ENCODE results near the gene FOXO1.
A peak's percentile ranks its signal among the peaks of the same experiment; 100 is the strongest.

FOXO1 gene

DNA sequence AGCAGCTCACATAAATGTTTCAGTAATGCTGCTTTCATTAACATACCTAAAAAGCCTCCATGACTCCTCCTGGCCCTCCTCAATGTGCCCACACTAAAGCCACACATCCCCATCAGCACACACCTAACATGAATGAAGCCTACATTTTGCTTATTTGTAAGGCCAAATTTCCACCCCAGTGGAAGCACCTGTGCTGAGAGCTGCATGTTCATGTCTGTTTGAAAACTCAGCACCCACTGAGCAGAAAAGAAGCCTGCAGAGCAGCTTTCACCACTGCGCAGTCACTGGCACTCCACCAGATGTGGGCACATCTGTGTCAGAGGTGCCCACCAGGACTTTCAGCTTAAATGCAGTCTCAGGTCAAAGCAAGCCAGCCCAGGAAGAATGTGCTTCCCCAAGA lies 93.5 kb downstream of the FOXO1 start:
- no peak for DNase-seq

DNA sequence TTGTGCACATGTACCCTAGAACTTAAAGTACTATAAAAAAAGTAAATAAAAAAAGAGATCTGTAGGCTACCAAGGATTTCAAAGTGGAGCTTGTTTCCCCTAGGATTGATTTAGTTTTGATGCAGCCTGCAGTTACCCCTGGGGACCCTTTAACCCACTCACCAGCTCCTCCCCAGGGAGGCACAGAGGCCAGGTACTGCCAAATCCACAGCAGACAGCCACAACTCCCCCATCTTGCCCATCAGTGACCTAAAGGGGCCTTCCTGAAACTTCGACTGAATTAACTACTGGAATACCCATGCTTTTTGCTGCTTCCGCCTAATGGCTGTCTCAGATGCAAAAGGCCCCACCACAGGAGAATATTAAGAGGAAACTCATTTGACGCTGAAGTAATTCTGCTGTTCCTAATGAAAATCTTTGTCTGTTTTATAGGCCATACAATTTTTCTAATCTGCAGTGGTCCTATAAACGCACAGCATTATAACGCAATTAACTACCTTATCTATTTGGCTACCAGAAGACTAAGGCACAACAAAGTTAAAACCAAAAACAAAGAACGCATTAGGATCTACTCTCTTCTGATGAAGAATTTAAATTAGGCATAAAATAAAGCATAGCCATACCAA lies 95.0 kb downstream of the FOXO1 start:
- DNase-seq: no peak

DNA sequence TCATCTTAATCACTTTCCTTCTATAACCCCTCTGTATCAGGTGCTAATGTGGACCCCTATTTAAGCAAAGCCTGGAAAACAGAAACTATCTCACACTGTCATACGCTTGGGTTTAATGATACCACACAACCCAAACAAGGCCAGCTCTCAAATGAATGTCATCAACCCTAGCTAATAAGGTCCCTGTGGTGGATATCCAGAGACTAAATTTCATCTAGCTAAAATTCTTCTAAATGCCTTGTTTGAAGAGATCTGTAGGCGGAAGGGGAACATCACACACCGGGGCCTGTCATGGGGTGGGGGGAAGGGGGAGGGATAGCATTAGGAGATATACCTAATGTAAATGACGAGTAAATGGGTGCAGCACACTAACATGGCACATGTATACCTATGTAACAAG lies 95.5 kb downstream of the FOXO1 start:
- no peak for DNase-seq

DNA sequence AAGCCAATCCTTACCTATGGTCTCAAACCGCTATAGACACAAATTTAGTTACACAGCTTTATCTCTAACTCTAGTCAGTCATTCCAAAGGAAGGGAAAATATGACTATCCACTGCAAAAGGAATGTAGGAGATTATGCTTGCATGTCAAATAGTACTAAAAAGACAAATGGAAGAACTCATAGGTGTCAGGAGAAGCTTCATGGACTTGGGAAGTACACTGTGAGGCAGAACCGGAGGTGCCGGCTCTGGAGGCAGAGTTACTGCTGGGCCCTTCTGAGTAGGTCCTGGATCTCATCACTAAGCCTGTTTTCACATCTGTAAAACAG lies 97.5 kb downstream of the FOXO1 start:
- DNase-seq: no peak

DNA sequence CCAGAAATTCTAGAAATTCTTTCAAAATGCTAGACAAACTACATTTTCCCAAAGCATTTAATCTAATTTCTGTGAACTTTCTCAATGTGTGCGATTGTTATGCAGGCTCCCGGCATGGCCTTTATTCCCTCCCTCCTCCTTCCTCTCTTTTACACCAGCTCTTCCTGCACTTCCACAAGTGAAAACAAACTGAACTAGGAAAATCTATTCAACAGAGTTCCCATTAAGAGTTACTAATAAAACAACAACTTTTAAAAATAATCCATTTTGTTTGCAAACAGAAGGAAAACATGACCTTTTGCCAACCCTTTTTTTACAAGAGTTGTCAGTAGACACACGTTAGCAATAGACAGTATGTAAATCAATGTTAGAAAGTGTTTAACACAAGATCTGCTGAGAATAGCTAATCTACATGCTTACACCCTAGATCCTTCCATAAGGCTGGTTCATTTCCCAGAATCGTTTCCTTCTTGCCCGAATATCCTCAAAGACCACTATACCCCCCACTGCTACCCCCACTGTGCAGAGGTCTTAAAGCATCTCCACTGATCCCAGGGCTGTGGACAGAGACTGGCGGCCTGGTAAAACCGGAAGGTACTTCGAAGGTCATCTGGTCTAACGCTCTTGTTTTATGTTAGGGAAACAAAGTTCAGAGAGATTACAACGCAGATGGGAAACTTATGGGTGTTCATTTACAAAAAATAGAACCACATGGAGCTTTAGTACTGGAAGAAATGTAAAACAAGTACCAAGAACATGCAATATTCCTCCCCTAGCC lies 98.0 kb downstream of the FOXO1 start:
- DNase-seq: no peak

DNA sequence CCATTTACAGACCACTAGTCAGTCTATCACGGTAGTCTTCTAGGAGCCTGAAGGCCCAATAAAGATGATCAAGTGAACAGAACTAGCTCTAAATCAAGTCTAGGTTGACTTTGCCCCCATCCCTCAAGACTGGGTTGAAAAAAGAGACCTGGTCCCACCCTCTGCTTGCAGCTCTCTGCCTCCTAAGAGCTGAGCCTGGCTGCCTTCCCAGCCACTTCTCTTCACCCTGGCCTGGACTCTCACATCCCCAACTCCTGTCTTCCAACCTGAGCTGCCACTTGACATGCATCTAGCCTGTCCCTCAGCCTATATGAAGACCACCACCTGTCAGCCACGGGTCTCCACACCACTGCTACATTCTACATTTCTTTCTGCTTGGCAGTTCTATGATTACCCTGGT lies 99.6 kb downstream of the FOXO1 start:
- DNase-seq: no peak

DNA sequence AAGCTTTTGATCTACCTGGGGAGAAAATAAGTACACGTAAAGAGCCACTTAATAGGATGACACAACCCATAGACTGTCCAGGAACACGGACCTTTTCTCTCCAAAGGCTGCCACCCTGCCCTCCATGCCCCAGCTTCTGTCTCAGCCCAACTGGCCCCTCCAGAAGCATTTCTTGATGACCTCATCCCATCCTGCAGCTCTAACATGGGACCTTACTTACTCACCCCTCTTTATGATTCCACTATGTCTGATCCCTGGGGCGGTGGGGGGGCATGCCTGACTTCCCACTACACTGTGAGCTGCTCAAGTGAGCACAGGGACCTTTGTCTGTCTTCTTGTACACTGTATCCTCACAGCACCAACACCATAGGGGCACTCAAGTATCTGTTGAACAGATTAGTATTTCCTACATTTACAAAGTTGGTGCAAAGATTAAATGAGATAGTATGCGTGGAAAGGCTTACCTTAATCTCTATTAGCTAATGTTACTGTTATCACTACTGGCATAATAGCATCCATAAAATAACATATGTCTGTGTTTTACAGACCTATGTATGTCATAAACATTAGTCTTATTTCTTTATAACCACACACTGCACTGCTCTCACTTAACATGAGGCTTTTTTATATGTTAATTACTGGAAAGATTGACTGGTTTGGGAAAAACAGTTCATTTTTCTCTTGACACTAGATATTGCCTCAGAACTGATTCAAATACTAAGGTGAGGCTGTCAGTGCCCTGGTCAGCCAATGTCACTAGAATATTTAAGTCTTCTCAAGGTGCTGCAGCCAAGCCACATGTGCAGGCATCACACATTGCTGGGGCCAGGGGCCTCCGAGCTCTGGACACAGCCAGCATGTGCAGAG lies 100.9 kb downstream of the FOXO1 start:
- DNase-seq: no peak

DNA sequence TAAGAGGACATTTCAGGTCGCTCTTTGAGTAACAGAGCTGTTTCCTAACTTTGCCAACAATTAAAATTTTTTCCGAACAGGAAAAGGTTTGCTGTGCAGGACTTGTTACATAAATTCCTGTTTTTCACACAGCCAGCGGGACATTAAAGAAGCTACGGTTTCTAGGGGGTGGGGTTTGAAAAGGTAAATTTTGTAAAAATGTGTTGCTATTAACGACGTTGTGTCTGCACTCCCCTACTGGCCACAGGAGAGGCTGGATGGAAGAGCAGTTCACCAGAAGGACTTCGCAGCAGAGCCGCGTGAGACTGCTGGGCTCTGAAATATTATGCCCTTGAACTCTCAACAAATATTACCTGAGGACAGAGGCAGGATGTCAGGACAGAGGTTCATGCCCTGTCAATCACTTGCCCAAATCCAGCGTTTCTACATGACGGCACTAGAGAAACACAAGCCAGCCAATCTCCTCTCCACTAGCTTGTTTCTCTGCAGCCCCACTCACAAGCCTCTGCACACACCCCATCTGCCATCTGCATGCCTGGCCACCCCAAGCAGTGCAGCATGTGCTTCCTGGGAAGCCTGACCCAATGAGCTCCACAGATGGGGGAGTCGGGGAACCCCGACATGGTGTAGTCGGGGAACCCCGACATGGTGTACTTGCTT lies 102.0 kb downstream of the FOXO1 start:
- no peak for DNase-seq

DNA sequence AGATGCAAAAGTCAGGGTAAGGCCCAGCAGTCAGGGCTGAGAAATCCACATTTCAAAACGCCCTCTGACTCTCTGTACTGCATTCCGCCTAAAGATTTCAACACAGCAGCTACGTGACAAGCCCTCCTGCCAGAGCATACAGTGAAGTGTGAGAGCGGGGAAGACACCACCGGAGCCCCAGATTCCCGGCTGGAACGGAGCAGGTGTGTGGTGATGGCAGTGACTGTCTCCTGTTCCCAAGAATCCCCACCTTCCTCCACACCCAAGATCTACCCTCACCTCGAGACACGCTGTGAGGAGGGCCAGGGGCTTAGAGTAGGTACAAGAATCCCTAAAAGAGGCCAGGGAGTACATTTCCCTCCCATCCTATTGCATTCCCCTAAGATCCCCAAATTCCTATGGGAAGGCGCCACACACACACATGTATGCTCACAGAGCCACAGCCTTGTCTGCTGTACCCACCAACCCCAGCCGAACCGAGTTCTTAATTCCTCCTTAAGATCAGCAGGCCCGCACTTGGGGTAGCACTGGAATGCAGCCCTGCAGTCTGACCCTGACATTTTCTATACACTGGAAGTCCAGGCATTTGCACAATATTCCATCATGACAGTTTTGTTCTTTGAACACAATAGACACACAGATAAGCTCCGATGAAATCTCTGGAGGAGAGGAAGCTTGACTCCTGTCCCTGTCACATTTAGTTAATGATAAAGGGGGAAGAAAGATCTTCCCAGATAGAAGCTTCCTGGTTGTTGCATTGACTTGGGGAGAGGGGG lies 102.9 kb downstream of the FOXO1 start:
- no peak for DNase-seq

DNA sequence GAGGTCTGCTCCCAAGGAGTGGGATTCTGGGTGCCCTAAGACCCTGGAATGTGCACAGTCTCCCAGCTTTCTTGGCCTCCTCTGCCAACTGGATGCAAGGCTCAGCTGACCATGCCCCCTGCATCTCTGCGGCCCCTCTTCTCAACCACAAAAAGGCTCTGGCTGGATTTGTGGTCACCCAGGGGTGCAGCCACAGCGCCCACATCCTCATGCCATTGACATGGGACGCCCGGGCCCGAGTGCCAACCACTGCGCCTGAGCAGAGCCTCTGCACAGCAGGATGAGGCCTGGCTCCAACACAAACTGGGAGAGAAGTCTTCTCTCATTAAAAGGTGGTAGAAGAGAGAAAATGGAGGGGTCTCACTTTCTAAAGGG lies 103.5 kb downstream of the FOXO1 start:
- DNase-seq: no peak

DNA sequence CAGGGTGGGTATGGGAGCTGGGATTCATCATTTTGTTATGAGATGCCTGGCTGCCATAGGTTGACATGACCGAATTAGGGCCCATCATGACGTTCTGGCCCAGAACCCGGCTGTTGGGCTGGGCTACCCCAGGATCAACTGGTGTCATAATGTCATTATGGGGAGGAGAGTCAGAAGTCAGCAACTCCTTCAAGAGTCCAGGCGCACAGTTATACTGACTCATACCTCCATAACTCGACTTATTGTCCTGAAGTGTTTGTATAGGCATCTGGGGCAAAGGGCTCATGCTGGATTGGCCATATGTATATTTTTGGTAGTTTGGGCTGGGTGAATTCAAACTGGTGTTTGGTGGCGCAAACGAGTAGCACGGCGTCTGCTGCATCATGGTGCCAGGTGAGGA lies 106.5 kb downstream of the FOXO1 start:
- no peak for DNase-seq

DNA sequence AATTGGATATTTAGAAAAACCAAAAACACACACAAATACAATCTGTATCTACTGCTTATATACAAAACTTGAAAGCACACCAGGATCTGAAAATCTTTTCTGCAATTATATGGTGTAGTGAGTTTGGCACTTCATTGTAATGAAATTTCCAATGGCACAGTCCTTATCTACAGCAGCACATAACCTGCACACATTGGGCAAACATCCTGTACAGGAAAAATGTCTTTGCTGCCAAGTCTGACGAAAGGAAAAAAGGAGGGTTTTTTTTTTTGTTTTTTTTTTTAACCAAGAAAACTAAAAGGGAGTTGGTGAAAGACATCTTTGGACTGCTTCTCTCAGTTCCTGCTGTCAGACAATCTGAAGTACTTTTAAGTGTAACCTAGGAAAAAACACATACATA lies 107.8 kb downstream of the FOXO1 start:
- no peak for DNase-seq

DNA sequence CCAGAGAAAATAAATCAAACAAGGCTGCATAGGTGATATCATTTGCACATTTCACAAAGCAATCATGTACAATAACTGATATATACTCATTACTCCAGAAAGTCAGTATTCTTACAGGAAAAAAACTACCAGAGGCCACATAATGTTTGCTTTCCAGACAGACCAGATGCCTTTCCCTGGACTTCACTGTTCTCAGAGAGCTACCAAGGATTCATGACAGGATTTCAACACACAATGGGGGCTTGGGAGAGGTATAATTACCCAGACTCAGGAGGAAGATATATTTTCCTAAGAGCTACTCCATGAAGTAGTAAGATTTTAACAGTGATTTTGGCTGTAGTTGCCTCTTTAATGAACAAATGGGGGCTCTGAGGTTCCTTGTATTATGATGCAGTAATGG lies 110.0 kb downstream of the FOXO1 start:
- no peak for DNase-seq

DNA sequence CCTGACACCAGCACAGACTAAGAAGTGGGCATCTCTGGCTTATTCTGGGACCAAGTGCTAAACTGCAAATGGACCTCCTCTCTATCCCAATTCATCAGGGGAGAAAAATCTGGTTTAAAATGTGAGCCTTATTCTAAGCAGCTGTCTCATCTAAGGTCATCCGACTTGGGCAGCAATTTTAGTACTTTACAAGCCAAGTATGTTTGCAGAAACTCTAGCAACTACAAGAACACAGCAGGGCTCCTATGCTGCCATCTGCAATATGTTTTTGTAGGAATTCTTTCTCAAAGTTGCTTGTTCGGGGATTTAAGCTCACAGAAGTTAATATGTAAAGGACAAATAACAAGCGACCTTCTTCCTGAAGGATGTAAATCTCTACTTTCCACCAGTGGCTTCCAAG lies 113.1 kb downstream of the FOXO1 start:
- peak; percentile 35 for DNase-seq

DNA sequence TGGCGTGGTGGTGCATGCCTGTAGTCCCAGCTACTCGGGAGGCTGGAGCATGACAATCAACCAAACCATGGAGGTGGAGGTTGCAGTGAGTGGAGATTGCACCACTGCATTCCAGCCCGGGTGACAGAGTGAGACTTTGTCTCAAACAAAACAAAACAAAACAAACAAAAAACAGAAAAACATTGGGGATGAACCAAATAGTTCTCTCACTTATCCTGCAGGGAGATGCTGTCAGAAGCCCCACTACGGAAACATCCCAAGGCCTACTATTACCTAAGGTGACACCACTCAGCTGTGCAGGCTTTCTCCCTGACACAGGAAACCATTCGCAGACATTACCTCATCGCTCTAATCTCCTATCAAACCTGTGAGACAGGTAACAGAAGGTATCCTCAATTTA lies 113.5 kb downstream of the FOXO1 start:
- DNase-seq: no peak

DNA sequence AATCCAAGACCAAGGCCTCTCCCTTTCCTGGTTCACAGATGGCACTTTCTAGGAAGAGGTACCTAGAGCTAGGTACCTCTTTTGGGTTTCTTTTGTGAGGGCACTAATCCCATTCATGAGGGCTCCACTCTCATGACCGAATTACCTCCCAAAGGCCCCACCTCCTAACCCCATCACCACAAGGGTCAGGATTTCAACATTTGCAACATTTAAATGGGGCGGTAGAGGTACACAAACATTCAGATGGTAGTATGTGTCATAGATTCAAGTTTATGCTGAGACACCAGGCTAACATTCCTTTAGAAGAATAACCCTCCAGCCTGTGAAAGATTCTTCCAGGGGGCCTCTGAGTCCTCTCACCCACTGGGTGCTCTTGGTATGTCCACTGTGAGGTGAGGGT lies 116.3 kb downstream of the FOXO1 start:
- no peak for DNase-seq

DNA sequence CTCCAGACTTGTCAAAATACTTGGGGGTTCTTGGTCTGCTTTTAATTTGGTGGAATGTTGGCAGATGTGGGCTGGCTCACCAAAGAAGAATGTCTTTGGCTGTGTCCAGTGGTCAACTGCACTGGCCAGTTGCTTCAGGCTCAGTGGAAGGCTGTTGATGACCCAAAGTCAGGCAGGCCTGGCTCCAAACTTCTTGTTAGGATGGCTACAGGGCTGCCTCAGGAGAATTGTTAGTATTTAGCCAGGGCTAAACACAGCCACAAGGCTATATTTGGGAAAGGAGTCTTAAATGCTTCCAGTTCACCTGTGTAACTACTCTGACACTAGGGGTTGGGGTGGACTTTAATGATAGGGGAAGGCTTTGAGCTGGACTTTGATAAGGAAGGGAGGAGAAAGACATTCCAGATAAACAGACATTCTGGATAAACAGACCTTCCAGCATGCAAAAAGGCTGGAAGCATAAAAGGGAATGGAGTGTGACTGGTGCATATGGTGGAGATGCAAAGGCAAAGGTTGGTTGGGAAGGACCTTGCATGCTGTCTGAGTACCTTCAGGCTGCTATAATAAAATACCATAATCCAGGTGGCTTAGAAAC lies 116.8 kb downstream of the FOXO1 start:
- no peak for DNase-seq

DNA sequence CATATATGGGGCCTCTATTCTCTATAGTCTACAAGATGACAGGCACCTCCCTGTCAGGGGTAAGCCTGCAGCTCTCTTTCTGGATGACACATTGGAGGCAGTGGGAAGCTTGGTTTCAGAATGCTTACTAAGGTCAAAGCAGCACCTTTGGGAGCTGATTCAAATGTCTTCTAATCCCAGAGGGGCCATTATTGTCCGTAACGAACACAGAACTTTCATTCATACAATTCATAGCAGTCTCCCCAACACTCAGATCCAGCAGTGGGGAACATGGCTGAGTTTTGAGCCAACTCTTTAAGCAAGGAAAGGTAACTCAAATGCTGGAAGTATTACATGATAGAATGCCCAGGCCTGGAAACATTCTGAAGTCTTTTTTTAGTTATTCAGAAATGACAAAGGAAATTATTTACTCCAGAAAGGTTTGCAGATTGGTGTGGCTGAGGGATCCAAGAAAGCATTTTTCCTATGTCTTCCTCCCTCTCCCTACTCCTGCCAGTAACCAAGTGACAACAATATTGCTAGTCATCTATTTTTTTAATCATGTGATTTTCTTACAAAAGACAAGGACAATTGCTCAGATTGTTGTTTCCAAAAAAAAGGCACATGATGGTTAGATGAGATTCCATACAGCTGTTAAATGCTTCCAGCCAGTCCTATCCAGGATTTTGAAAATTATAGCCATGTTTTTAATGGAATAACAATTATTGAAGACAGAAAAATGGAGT lies 118.7 kb downstream of the FOXO1 start:
- no peak for DNase-seq

DNA sequence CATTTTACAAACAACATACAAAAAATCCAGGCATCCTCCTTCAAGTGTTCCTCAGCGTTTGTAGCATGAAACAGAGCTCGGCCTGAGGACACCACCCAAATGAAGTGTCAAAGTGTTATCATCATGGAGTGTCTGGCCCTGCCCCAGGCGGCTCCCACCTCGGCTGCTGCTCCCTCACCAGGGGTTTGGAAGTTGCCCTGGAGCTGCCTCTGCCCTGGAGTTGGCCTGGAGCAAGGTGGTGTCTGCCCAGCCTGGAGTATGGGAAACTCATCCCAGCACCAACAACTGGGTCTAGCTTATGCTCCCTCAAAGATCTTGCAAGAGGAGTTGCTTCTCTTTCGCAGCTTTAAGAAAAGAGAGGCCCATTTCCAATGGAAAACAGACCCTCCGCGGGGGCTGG lies 120.4 kb downstream of the FOXO1 start:
- DNase-seq: no peak

DNA sequence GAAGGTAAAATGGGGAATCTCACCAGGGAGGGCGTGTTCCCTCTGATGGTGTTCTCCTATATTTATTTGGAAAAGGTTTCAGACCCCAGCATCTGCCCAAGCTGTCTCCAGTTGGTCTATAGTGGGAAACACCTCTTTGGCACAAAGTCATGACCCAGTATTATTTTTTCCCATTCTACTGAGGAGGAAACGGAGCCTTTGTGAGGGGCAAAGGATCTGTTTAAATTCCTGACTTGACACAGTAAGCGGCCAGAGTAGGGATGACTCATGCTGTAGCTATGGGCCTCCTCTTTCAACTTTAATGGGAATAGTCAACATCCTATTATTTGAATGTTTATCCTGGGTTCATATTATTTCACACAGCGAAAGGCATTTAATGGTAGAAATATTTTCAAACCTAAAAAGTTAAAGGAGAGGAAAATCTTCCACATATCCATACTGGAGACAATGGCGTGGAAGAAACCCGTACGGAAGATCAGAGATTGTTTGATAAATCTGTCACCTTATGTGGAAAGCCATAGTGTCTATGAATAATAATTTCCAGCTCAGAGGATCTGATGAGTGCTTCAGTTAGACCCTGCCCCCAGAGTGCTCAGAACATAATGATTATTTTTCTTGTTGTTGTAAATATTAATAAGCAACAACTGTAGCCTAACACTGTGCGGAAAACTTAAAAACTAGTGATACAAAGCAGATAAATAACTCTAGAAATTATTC lies 126.0 kb downstream of the FOXO1 start:
- DNase-seq: peak; percentile 89

Data from fibroblast of skin of scalp (primary cell).